HEK293 (cell line): ENCODE data around the gene BTBD9.

Experiments used
- CTCF ChIA-PET: fragments of 350-600 bp; formaldehyde crosslinking; extraction: SDS; loops from one replicate; lab custom pipeline; 2021; ENCODE audit warnings: antibody characterized with exemption; lab: Yijun Ruan, JAX
- POLR2A ChIA-PET: fragments of 300-600 bp; formaldehyde crosslinking; extraction: SDS; loops from one replicate; lab custom pipeline; 2020; ENCODE audit warnings: antibody characterized with exemption, inconsistent platforms; lab: Yijun Ruan, JAX
- H3K27ac ChIP-seq: fragments of 200-500 bp; sonication (Bioruptor generic); 2 replicates; pipeline ENCODE4 v1.5.1; 2014; ENCODE audit warnings: low read depth, low read length, control low read depth, inconsistent platforms; ENCODE audit errors: extremely low read depth
- H3K36me3 ChIP-seq, 2 experiments: fragments of 200-500 bp in 1 of 2; sonication (Bioruptor generic) in 1 of 2; 1 replicate in 1 of 2; 2 replicates in 1 of 2; pipeline ENCODE4 v1.5.1; 2014 to 2017; ENCODE audit warnings: inconsistent platforms in 2 of 2, low read length in 2 of 2; ENCODE audit not compliant: control insufficient read depth in 2 of 2, insufficient read depth in 1 of 2
- H3K4me1 ChIP-seq: fragments of 200-500 bp; sonication (Bioruptor generic); 2 replicates; pipeline ENCODE4 v1.5.1; 2014; ENCODE audit warnings: mild to moderate bottlenecking, low read length, inconsistent platforms; ENCODE audit not compliant: control insufficient read depth, insufficient read depth
- H3K4me3 ChIP-seq: 2 replicates; pipeline ENCODE4 v1.5.1; 2011; ENCODE audit warnings: low read depth, mild to moderate bottlenecking, control low read depth, low read length, moderate library complexity
- H3K9me3 ChIP-seq: fragments of 200-500 bp; sonication (Bioruptor generic); 2 replicates; pipeline ENCODE4 v1.5.1; 2014; ENCODE audit warnings: low read depth, low read length, inconsistent platforms; ENCODE audit not compliant: control insufficient read depth, insufficient read depth
- FEZF1 ChIP-seq: fragments of 450-650 bp; formaldehyde crosslinking; IDR thresholded peaks from 2 replicates; pipeline ENCODE4 v1.5.1; 2016; ENCODE audit warnings: missing biosample characterization, missing genetic modification characterization
- GLI2 ChIP-seq: fragments of 450-650 bp; formaldehyde crosslinking; IDR thresholded peaks from 2 replicates; pipeline ENCODE4; 2017; ENCODE audit warnings: missing biosample characterization, missing genetic modification characterization, low read depth, borderline replicate concordance
- IKZF3 ChIP-seq: fragments of 450-650 bp; IDR thresholded peaks from 2 replicates; pipeline ENCODE4 v1.5.0; 2018; ENCODE audit warnings: missing biosample characterization, mild to moderate bottlenecking, missing genetic modification characterization, moderate library complexity
- MYNN ChIP-seq: fragments of 450-650 bp; formaldehyde crosslinking; IDR thresholded peaks from 2 replicates; pipeline ENCODE4 v1.5.1; 2016; ENCODE audit warnings: missing biosample characterization, missing genetic modification characterization, borderline replicate concordance
- SETDB1 ChIP-seq: IDR thresholded peaks from one replicate; pipeline ENCODE4 v1.6.1; 2017; ENCODE audit warnings: mild to moderate bottlenecking, low read length, moderate library complexity, mixed read lengths; ENCODE audit not compliant: insufficient read length
- TRIM28 ChIP-seq: IDR thresholded peaks from 2 replicates; pipeline ENCODE4 v1.6.1; 2011; ENCODE audit warnings: low read length, control low read depth, borderline replicate concordance
- YY2 ChIP-seq: fragments of 450-650 bp; formaldehyde crosslinking; IDR thresholded peaks from 2 replicates; pipeline ENCODE4 v1.5.1; 2016; ENCODE audit warnings: missing biosample characterization, missing genetic modification characterization
- ZBTB17 ChIP-seq: fragments of 450-650 bp; formaldehyde crosslinking; IDR thresholded peaks from 2 replicates; pipeline ENCODE4 v1.5.1; 2016; ENCODE audit warnings: missing biosample characterization, missing genetic modification characterization
- ZEB2 ChIP-seq: fragments of 450-650 bp; formaldehyde crosslinking; IDR thresholded peaks from 2 replicates; pipeline ENCODE4 v1.5.1; 2016; ENCODE audit warnings: missing biosample characterization, missing genetic modification characterization
- ZNF239 ChIP-seq: fragments of 450-650 bp; formaldehyde crosslinking; IDR thresholded peaks from 2 replicates; pipeline ENCODE4 v1.5.1; 2016; ENCODE audit warnings: missing biosample characterization, missing genetic modification characterization
- ZNF335 ChIP-seq: fragments of 450-650 bp; formaldehyde crosslinking; conservative IDR thresholded peaks from 2 replicates; pipeline ENCODE4 v1.5.1; 2016; ENCODE audit warnings: missing biosample characterization, missing genetic modification characterization
- ZNF391 ChIP-seq: fragments of 450-650 bp; formaldehyde crosslinking; IDR thresholded peaks from 2 replicates; pipeline ENCODE4 v1.5.1; 2016; ENCODE audit warnings: low read depth, missing biosample characterization, missing genetic modification characterization, borderline replicate concordance
- ZNF423 ChIP-seq: fragments of 450-650 bp; formaldehyde crosslinking; IDR thresholded peaks from 2 replicates; pipeline ENCODE4 v1.5.1; 2016; ENCODE audit warnings: missing biosample characterization, missing genetic modification characterization
- ZNF501 ChIP-seq: fragments of 450-650 bp; formaldehyde crosslinking; IDR thresholded peaks from 2 replicates; pipeline ENCODE4 v1.5.1; 2016; ENCODE audit warnings: missing biosample characterization, missing genetic modification characterization
- ZNF529 ChIP-seq: fragments of 450-650 bp; formaldehyde crosslinking; IDR thresholded peaks from 2 replicates; pipeline ENCODE4 v1.5.1; 2017; ENCODE audit warnings: missing genetic modification characterization, missing biosample characterization; ENCODE audit not compliant: insufficient replicate concordance
- ZNF544 ChIP-seq: fragments of 450-650 bp; formaldehyde crosslinking; IDR thresholded peaks from 2 replicates; pipeline ENCODE4 v1.5.0; 2017; ENCODE audit warnings: missing biosample characterization, missing genetic modification characterization
- ZNF561 ChIP-seq: fragments of 450-650 bp; IDR thresholded peaks from 2 replicates; pipeline ENCODE4 v1.5.1; 2018; ENCODE audit warnings: missing biosample characterization, missing genetic modification characterization, borderline replicate concordance
- ZNF596 ChIP-seq: fragments of 450-650 bp; IDR thresholded peaks from 2 replicates; pipeline ENCODE4 v1.5.0; 2018; ENCODE audit warnings: missing biosample characterization, mild to moderate bottlenecking, missing genetic modification characterization, moderate library complexity
- ZNF610 ChIP-seq: fragments of 450-650 bp; formaldehyde crosslinking; IDR thresholded peaks from 2 replicates; pipeline ENCODE4 v1.5.1; 2016; ENCODE audit warnings: missing biosample characterization, missing genetic modification characterization, borderline replicate concordance
- ZNF843 ChIP-seq: fragments of 450-650 bp; formaldehyde crosslinking; IDR thresholded peaks from 2 replicates; pipeline ENCODE4 v1.5.1; 2016; ENCODE audit warnings: missing biosample characterization, missing genetic modification characterization
- ZSCAN30 ChIP-seq: fragments of 450-650 bp; IDR thresholded peaks from 2 replicates; pipeline ENCODE4 v1.5.1; 2018; ENCODE audit warnings: missing biosample characterization, mild to moderate bottlenecking, missing genetic modification characterization, moderate library complexity
- TF ChIP-seq, protein P1 (sequence below): fragments of 450-650 bp; formaldehyde crosslinking; IDR thresholded peaks from 2 replicates; pipeline ENCODE4 v1.5.1; 2016; ENCODE audit warnings: missing biosample characterization, missing genetic modification characterization, borderline replicate concordance
- TF ChIP-seq, protein P2 (sequence below): fragments of 450-650 bp; formaldehyde crosslinking; IDR thresholded peaks from 2 replicates; pipeline ENCODE4 v1.5.1; 2017; ENCODE audit warnings: missing biosample characterization, missing genetic modification characterization
- TF ChIP-seq, protein P3 (sequence below): fragments of 450-650 bp; formaldehyde crosslinking; IDR thresholded peaks from 2 replicates; pipeline ENCODE4 v1.5.1; 2016; ENCODE audit warnings: missing biosample characterization, missing genetic modification characterization

BTBD9 gene

DNA sequence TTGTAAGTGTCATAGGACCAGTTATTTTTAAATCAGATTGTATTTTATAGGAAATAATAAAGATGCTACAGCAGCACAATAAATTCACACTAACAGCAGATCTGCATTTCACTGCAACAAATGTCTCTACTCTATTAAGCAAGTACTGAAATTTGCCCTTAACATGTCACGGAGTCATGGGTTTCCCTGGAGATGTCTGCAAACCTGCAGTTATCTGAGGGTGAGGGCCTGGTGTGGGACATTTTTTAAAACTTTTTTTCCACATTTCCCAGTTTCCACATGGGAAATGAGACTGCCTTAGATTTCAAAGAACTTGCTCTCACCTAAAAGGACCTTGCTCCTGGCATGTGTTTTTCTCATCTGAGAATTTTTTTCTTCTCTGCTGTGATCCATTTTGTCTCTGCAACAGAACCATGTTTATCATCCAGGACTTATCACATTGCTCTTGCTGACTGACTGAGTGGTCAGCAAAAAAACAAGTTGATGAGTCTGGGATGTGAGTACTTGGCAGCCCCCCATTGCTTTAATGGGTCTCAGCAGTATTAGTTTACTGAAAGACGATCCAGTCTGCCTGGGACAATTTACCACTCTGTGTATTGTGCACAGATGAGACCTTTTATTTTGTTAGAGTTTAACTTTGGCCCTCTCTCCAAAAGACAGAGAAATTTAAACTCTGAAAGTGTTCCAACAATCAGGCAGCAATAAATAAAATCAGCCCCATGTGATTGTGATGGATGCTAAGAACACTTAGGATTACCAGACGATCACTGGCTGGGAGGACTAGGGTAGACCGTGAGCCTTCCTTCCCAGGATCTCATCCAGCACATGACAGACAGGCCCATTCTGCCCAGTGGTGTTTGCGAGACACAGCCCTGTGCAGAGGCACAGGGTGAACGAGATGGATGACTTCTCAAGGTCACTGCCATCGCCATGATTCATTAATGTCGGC, 268.8 kb downstream of the BTBD9 start:
- TF ChIP-seq YY2 (tag by site-specific recombination) (peak; percentile 67; the same call in 1 of the 2 replicates), TRIM28 (peak; percentile 67; the same call in 1 of the 2 replicates), ZNF335 (tag by site-specific recombination) (peak; percentile 15; the same call in 1 of the 2 replicates), ZNF610 (tag by site-specific recombination) (0 out of 2 replicates have a peak, but pooled peaks have one; percentile 22), FEZF1 (tag by site-specific recombination) (peak; percentile 84), ZNF423 (tag by site-specific recombination) (no peak), MYNN (tag by site-specific recombination) (peak; percentile 30; the same call in 1 of the 2 replicates), ZNF501 (tag by site-specific recombination) (no peak), GLI2 (tag by site-specific recombination) (no peak), ZNF843 (tag by site-specific recombination) (peak; percentile 44; the same call in 1 of the 2 replicates), ZNF561 (0 out of 2 replicates have a peak, but pooled peaks have one; percentile 35), ZNF544 (tag by site-specific recombination) (no peak), ZSCAN30 (tag by site-specific recombination) (peak; percentile 72; the same call in 1 of the 2 replicates), ZNF529 (tag by site-specific recombination) (no peak), ZEB2 (tag by site-specific recombination) (0 out of 2 replicates have a peak, but pooled peaks have one; percentile 52), ZBTB17 (tag by site-specific recombination) (peak; percentile 70), IKZF3 (tag by site-specific recombination) (0 out of 2 replicates have a peak, but pooled peaks have one; percentile 47), ZNF596 (0 out of 2 replicates have a peak, but pooled peaks have one; percentile 16), ZNF391 (tag by site-specific recombination) (no peak), SETDB1 (no peak), ZNF239 (tag by site-specific recombination) (no peak)
- TF ChIP-seq, protein P1, sequence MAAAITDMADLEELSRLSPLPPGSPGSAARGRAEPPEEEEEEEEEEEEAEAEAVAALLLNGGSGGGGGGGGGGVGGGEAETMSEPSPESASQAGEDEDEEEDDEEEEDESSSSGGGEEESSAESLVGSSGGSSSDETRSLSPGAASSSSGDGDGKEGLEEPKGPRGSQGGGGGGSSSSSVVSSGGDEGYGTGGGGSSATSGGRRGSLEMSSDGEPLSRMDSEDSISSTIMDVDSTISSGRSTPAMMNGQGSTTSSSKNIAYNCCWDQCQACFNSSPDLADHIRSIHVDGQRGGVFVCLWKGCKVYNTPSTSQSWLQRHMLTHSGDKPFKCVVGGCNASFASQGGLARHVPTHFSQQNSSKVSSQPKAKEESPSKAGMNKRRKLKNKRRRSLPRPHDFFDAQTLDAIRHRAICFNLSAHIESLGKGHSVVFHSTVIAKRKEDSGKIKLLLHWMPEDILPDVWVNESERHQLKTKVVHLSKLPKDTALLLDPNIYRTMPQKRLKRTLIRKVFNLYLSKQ = no peak
- TF ChIP-seq, protein P2, sequence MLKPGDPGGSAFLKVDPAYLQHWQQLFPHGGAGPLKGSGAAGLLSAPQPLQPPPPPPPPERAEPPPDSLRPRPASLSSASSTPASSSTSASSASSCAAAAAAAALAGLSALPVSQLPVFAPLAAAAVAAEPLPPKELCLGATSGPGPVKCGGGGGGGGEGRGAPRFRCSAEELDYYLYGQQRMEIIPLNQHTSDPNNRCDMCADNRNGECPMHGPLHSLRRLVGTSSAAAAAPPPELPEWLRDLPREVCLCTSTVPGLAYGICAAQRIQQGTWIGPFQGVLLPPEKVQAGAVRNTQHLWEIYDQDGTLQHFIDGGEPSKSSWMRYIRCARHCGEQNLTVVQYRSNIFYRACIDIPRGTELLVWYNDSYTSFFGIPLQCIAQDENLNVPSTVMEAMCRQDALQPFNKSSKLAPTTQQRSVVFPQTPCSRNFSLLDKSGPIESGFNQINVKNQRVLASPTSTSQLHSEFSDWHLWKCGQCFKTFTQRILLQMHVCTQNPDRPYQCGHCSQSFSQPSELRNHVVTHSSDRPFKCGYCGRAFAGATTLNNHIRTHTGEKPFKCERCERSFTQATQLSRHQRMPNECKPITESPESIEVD (tag by site-specific recombination) = peak; percentile 82
- TF ChIP-seq, protein P3, sequence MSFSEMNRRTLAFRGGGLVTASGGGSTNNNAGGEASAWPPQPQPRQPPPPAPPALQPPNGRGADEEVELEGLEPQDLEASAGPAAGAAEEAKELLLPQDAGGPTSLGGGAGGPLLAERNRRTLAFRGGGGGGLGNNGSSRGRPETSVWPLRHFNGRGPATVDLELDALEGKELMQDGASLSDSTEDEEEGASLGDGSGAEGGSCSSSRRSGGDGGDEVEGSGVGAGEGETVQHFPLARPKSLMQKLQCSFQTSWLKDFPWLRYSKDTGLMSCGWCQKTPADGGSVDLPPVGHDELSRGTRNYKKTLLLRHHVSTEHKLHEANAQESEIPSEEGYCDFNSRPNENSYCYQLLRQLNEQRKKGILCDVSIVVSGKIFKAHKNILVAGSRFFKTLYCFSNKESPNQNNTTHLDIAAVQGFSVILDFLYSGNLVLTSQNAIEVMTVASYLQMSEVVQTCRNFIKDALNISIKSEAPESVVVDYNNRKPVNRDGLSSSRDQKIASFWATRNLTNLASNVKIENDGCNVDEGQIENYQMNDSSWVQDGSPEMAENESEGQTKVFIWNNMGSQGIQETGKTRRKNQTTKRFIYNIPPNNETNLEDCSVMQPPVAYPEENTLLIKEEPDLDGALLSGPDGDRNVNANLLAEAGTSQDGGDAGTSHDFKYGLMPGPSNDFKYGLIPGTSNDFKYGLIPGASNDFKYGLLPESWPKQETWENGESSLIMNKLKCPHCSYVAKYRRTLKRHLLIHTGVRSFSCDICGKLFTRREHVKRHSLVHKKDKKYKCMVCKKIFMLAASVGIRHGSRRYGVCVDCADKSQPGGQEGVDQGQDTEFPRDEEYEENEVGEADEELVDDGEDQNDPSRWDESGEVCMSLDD = no peak
- Histone ChIP-seq H3K4me1 (peaks cover 16% of the 10 kb centered on the region), H3K4me3 (no peak overlapping the region), H3K9me3 (no peaks in the 10 kb centered on the region), H3K36me3 (no peaks in the 10 kb centered on the region), H3K27ac (peak overlapping the region; percentile 28; the same call in 1 of the 2 replicates)
- ChIA-PET CTCF (no interaction called here), POLR2A (no interaction called here)
